GM21717 (cell line): Measurements from ENCODE around the gene KRTAP26-1.

Experiments used
- ATAC-seq: cut with Tn5 transposase; IDR thresholded peaks from one replicate; pipeline ENCODE4 v1.9.1; 2021; ENCODE audit warnings: mild to moderate bottlenecking, moderate library complexity; ENCODE audit not compliant: unreplicated experiment

The KRTAP26-1 gene, protein sequence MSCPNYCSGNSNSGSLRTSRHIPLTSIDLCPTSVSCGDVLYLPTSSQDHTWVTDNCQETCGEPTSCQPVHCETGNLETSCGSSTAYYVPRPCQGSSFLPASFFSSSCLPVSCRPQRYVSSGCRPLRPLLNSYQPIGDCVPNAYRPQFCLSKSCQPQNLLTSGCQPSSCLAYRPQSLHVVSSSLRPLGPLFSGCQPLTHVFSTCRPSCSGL

DNA sequence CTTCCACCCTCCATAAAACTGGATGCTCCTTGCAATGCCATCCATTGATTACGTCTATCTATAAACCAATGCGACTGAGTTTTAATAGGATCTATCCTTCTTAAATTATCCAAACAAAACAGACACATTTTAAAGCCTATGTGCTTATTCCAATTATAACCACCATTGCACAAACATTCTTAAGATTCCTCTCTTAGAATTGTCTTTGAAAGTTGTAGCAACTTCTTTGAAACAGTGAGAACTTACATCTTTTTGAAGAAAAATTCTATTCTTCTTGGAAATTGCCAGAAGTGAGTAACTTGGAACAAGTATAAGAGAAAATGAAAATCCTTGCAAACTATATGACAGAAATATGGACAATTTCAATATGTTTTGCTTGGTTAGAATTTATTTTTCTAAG lies at the start of gene KRTAP26-1:
KRTAP26-1 (minus strand) TSS at position 101 of the 400 bp plus-strand sequence. CDS start 280 bp downstream, outside the sequence.
- no peak for ATAC-seq

DNA sequence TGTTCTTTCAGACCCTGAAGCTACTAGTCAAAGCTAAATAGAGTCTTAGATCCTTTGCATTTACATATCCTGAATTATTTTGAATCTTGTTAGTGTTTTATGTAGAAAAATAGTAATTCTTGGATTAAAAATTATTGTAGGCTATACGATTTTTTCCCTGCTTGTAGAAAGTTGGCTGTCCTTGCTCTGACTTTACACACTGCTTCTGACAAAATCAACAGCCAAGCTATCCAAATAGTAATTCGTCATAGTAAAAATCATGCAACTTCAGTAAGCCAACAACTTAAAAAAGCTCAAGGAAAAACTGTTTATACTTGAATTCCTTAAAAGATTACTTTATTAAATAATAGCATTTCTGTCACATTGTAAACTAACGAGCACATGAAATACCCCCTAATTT lies 35.8 kb upstream of the KRTAP26-1 start:
- ATAC-seq, result no peak

DNA sequence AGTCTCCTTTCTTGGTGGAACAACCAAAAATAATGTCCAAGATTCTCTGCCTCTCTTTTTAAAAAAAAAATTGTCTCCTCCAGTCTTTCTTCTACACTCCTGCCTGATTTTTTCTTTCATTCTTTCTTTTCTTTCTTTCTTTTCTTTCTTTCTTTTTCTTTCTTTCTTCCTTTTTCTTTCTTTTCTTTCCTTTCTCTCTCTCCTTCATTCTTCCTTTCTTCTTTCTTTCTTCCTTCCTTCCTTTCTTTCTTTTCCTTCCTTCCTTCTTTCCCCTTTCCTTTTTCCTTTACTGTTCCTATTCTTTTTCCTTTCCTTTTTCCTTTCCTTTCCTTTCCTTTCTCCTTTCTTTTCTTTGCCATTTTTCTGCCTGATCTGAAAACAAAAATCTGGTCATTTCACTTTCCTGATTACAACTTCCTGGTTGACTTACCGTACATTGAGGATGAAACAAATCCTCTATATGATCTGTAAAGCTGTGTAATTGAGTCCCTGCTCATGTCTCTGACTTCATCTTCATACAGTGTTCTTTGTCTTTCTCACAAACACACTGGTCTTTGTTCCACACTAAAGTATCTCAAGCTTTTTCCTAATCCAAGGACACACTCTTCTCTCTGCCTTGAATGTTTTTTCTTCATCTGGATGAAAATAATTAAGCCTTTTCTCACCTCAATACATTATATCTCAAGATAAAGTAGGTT lies 34.3 kb upstream of the KRTAP26-1 start:
- no peak for ATAC-seq

DNA sequence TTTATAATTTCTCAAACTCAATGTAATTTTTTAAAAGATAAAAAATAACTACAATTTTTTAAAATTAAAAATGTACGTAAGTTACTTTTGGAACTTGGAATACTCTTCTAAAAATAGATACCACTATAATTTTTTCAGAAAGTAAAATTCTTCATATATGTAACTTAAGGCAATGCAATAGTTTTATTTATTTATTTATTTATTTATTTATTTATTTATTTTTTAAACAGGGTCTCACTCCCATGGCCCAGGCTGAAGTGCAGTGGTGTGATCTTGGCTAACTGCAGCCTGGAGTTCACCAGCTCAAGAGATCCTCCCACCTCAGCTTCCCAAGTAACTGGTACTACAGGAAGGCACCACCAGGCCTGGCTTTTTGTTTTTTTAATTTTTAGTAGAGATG lies 31.4 kb upstream of the KRTAP26-1 start:
- ATAC-seq, result no peak

DNA sequence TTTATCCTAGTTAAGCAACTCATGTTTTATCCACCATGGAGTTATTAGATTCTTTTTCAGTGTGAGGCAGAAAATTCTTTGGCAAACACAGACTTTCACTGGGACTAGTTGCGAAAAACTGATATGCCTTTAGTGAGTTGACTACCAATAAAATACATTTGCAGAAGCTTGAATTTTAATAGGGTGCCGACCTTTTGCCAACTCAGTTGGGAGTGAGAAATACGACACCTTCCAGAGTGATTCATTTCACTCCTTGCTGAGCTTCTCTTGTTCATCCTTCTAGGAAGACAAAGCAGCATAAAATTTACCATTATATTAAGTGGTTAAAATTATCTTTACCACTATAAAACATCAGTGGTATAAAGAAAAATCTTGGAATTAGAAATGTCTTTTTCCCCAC lies 29.5 kb upstream of the KRTAP26-1 start:
- ATAC-seq, result no peak

DNA sequence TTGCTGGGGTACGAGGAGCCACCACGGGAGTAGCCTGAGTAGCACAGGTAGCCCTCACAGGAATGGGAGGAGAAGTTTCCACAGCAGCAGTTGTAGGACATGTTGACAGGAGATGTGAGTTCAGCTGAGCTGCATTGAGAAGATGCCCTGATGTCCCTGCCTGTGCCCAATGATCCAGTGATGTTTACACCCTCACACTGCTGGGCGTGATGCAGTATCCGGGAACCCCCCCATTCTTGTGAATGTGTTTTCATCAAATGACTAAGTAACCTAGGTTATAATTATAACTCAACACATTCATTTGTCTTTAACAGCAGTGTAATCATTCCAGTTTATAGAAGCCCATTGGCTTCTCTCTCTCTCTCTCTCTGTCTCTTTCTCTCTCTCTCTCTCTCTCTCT lies 28.4 kb upstream of the KRTAP26-1 start, which contains the start of gene KRTAP23-1:
KRTAP23-1 (minus strand) TSS at position 101 of the 400 bp plus-strand sequence; CDS start at position 101, 0 bp downstream.
- no peak for ATAC-seq

DNA sequence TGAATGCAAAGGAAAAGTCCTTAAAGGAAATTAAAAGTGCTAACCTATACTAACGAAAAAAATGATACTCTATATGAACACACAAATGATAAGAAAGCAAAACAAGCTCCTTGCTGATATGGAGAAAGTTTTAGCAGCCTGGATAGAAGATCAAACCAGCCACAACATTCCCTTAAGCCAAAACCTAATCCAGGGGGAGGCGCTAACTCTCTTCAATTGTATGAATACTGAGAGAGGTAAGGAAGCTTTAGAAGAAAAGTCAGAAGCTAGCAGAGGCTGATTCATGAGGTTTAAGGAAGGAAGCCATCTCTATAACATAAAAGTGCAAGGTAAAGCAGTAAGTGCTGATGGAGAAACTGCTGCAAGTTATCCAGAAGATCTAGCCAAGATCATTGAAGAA lies 24.9 kb upstream of the KRTAP26-1 start:
- no peak for ATAC-seq

DNA sequence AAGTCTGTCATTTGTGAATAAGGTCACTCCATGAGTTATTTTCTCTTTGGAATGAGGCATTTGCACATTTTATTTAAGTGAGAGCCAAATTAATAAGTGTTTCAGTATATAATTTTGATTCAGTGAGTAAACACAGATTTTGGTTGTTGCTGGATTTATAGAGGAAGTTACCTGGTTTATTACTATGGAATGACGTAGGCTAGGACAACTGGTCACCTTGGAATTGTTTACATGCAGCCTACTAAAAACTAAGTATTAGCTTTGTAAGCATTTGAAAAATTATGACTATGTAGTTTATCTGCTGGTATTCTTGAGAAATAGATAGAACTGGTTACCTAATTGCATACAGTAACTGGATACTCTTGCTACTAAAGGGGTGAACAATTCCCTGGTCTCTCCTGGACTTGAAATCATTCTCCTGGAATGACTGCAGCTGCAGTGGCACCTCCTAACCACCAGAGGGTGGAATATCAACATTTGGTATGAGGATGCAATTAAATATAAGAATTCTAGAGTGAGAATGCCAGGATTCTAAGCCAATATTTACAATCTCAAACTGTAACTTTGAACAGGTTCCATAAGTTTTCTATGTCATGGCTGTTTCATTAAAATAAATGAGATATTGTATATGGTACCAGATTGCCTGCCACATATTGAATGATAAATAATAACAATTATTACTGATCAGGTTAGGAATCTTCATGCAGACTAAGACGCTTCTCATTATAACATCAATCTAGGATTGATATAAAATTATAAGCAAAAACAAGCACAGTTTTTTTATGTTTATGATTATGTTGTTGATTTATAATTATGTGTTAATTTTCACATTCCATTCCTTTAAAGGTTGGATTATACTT lies 20.8 kb upstream of the KRTAP26-1 start:
- ATAC-seq, result no peak

DNA sequence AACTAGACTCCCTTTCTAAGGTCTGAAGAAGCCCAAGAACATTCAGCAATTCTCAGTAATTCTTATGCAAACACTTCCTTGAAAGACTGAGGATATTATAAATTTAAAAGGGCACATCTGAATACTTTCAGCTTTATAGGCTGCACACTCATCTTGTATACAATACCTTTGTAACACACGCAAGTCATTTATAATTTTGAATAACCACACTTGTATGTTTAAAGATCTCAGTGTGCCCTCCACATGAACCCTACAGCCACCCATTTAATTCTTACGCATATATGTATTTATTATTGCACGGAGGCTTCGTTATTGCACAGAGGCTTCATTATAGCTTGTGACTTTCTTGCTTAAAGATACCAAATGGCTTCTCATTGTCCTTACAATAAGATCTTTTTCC lies 18.6 kb upstream of the KRTAP26-1 start:
- no peak for ATAC-seq

DNA sequence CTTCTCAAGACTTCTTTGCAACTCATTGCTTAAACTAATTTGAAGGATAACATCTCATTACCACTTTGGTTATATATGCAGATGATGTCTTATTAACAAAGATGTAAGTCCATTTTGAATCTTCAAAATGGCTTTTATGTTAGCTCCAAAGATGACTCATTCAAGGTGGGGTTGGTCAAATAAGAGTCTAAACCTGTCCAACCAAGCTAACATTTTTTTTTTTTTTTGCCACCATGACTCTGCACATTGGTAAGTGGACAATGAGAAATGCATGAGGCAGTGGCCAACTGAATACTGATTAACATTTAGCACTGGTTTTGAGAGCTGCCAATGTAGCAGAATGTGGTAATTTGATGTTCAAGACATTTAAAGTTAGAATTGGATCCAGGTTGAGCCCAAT lies 17.7 kb upstream of the KRTAP26-1 start:
- ATAC-seq, result no peak

DNA sequence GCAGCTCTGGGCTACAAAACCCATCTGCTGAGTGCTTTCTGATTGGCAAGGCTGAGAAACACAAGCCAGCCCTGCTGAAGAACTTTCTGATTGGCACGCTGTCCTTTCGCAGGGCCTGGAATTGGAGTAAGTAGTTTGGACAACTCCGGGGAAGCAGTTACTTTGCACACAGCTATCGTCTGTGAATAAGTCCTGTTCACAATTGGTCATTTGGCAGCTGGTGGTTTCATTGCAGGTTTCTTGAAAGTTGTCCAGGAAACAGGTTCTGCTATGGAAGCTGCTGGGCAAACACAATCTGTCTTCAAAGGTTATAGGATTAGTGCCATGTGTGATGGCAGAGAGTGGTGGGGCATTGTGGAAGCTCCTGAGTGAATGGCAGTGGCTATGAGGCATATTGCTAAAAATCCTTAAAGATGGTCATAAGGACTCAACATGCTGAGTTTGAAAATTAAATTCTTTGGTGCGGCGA lies 17.2 kb upstream of the KRTAP26-1 start, which contains the start of gene KRTAP27-1:
KRTAP27-1 (minus strand) TSS at position 419 of the 469 bp plus-strand sequence; CDS start at position 393, 26 bp downstream.
- no peak for ATAC-seq

DNA sequence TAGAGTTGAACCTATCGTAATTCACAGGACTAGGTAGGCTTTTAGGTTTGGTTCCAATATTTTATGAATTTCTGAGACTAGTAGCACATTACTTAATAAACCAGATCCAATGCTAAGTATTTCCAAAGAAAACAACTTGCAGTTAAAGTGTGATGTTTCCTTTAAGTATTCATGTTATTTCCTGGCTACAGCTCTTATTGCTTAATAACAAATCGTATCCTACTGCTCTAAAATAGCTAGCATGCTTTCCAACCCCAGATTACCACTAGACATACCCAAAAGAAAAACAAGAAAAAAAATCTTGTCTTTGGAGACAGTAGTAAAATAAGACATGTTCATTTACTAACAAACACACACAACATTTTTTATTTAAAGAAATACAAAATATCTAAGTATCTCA lies 16.5 kb upstream of the KRTAP26-1 start:
- no peak for ATAC-seq

DNA sequence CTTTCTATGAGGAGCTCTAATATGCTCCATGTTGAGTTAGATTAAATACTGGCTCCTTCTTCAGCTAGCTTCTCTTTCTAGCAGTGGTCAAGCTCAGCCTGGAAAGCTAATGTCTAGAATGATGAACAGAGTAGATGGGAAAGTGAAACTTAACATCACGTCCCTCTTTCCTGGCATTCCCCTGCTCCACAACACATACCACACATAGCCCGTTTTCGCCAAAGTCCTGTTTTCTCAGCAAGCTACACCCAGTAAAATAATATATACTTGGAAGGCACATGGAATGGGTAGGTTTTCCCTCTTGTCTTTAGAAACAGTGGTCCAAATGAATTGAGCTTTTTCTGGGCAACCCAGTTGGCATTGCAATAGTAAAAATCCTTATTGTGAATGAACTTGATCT lies 13.6 kb upstream of the KRTAP26-1 start:
- no peak for ATAC-seq

DNA sequence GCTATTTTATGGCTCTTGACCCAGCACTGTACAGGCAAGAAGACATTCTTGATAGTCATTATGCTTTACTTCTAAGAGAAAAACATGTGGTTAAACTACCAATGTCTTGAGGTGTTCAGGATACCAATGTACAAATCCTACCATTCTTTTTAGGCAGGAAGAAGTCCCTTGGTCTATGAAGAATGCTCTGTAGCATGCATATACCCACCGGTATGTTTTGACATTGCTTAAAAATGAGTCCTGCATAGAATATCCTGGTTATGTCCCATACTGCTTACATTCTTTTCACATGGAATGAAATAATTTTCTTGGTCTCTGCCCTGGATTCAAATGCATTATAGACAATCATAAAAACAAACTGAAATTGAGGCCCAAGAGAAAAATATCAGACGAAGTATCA lies 12.6 kb upstream of the KRTAP26-1 start:
- ATAC-seq, result no peak

DNA sequence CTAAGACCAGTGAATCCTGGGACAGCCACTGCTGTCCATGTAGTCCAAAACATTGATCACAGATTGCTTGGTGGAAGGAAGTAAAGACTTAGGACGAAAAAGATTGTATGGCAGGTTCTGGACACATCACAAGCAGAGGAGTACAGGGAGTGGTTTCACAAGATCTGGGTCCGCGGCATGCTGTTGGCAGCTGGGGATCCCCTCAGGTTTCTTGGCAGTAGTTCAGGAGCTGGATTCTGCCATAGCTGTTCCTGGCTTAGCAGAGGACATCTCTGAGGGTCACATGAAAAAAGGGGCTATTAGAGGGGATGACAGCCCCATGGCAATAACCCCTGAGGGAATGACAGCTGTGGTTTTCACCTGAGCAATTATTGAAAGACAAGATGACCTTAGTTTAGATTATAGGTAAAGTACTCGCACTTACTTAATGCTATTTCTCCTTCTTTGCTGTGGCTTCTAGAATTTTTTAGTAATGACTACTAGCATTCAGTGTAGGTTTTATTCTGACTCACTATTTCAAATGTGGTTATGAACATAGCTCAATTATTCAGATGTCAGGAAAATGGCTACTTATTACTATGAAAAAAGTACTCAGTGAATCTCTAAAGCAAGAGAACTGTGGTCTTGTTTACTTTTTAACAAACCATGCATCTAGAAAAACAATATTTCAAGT lies 9.2 kb upstream of the KRTAP26-1 start:
- ATAC-seq, result no peak

DNA sequence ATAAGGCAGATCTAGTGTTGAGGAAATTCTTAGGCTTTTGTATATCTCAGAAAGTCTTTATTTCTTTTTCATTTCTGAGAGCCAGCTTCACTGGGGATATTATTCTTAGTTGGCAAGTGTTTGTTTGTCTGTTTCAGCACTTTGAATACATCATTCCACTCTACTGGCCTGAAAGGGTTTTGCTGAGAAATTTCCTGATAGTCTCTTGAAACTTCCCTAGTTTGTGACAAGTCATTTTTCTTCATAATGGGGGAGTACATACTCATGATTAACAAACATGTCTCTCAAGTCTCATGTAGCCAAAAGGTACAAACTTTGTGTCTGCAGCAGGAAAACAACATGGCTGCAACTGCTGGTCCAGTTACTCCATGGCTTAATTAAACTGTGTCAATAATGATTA lies 6.3 kb upstream of the KRTAP26-1 start:
- ATAC-seq, result no peak

DNA sequence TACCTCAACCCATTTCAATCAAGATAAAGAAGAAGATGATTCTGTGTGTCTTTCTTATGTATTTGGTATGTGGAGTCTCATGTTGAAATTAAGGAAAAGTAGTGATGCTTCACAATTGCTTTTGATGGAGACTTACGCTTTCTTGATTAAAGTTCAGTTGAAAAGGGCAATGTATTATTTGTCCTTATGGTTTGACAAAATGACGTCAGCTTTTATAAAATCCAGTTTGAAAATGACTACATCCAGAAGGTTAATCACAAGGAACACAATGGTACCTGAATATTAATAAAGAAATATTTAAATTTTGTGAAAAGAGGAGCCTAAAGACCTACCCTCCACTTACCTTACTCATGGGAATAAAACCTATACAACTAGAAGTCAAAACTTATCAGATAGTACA lies 4.4 kb downstream of the KRTAP26-1 start:
- ATAC-seq, result no peak

DNA sequence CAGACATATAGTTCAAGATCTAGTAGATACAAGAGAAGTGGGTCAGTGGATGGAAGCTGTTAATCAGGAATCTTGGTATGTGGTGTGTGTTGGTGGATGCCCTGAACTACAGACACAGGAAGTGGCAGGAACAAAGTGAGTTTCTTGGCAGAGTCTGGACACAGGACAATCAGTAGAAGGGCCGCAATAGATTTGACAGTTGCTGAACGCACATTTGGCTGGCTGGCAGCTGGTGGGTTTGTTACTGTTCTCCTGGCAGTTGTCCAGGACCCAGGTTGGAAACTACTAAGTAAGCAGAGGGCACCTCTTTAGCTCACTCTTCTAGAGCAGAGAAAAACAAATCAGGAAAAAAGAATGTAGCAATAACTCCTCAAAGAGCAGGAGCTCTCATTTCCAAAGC lies 13.2 kb downstream of the KRTAP26-1 start:
- no peak for ATAC-seq

DNA sequence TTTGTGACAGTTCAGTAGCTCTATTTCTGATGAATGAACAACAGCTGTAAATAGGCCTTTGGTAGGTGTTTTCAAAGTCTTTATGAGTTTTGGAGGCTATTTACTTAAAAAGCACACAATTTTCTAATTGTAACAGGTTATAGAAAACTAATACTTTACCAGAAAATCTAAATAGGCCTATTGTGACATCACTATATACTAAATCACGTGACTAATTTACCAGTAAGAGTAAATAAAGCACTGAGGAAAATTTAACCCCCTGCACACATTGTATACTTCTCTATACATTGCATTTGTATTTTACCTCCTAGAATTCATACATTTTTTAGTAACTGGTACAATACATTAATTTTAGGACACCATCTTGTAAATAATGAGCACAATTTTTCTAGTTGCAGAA lies 15.0 kb downstream of the KRTAP26-1 start:
- ATAC-seq, result no peak

DNA sequence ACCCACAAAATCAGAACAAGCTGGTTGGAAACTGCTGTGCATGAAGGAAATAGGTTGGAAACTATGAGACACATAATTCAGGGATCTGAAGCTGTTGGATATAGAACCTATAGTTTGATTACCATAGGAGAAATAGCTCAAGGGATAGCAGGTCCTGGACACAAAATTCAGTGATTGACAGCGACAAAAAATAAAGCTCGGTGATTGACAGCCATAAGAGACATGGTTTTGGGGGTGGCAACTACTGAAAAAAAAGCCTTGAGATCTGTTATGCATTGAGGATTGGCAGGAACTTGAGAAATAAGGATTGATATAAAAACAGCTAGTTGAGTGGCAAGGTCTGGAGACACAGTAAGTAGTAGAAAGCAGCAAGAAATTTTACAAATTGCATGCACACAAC lies 30.9 kb downstream of the KRTAP26-1 start, which contains the start of gene KRTAP25-1:
KRTAP25-1 (minus strand) TSS at position 300 of the 400 bp plus-strand sequence; CDS start at position 276, 24 bp downstream.
- no peak for ATAC-seq

DNA sequence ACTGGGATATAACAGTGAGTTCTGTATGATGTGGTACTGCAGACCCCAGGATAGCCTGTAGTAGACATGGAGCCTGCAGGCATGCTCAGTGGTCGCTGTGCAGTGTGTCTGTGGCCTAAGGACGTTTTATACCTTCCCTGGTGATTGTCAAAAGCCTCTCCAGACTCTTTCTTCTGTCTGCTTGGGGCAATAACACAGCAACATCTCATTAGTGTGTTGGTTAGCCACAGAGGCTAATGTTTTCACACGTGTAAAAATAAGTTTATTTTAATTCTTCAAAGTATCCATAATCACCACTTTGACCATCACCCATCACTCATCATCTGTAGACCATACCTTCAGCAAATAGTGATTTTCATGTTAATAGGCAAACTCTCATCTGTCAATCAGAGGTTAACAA lies 37.3 kb downstream of the KRTAP26-1 start, which contains the start of gene KRTAP24-1:
KRTAP24-1 (minus strand) TSS at position 101 of the 400 bp plus-strand sequence; CDS start at position 83, 18 bp downstream.
- no peak for ATAC-seq
